Measurements from ENCODE around the gene NAGLU. TPM values are rescaled to one million over a fixed set of nuclear protein-coding genes. Genes with fewer than 3 reads are reported as not detected.

Gene NAGLU
- total RNA-seq, 5 donors from 2014 or later (not counting 1 experiment from before 2014, with no cell fraction given) = 13.2 to 35.1 (median 28.8) TPM

GRCh38 chr17:42577532-42578281 is 41.7 kb downstream of the NAGLU start, which contains the start of gene PSMC3IP:
Gene PSMC3IP (minus strand): TSS chr17:42577729. CDS start chr17:42577686, 43 bp downstream.
- Mint-ChIP-seq H3K4me1 (peaks cover 32 to 38% (median 36%) of the 10 kb centered on the region in 3 donors), H3K27me3 (no peaks in the 10 kb centered on the region), H3K36me3 (peaks cover 20% of the 10 kb centered on the region), H3K4me3 (peak within 1 kb of the TSS; percentile 88 to 99 (median 98)), H3K27ac (peak within 1 kb of the TSS; percentile 96 to 98), H3K9me3 (no peaks in the 10 kb centered on the region)
- peak within 1 kb of the TSS; percentile 40 for H3K27ac ChIP-seq (ENCODE audit: low read length)
- H3K4me1 ChIP-seq (ENCODE audit: control insufficient read depth in 1 of 2, extremely low read depth in 1 of 2, insufficient read depth in 2 of 2, low read length in 2 of 2) = peaks cover 5 to 20% of the 10 kb centered on the region in 2 experiments
- DNase-seq (peak; percentile 79 to 94 (median 87)), ATAC-seq (replicated peaks in 1 of 4) (peak; percentile 93 to 94 (median 93))
- CTCF ChIA-PET = interaction anchor here (0.6 to 3.6 kb wide), 29 partner anchors 7 to 889 kb away, joined by 3 to 22 read pairs (median 4); partner anchors contain the start of genes BECN1 (in 1 of the 2), CCR10 (in 1 of the 2), CNTD1 (in 1 of the 2) and COA3 (in 1 of the 2)
- peaks cover 18 to 48% of the 10 kb centered on the region in 2 donors for H3K36me3 ChIP-seq (ENCODE audit: control insufficient read depth in 2 of 2, extremely low read depth in 1 of 2, insufficient read depth in 1 of 2, low read length in 1 of 2)
- no peaks in the 10 kb centered on the region for H3K27me3 ChIP-seq (replicated peaks in 1 of 2; ENCODE audit: control insufficient read depth in 2 of 2, extremely low read depth in 1 of 2, insufficient read depth in 2 of 2, low read length in 1 of 2)
- WGBS (ENCODE audit: insufficient coverage) = under 1% methylated on average over 43 of the region's 52 CpGs
- no peaks in the 10 kb centered on the region for H3K9me3 ChIP-seq
- peak within 1 kb of the TSS; percentile 76 to 95 for H3K4me3 ChIP-seq (ENCODE audit: control insufficient read depth in 1 of 2, extremely low read depth in 1 of 2, low read length in 1 of 2)
- POLR2A ChIA-PET = interaction anchor here in 1 of 2 donors (0.6 kb wide), 1 partner anchor 32 kb away, joined by 4 read pairs; the partner anchor contains the start of genes RETREG3 and TUBG1

GRCh38 chr17:42578282-42578869 is 42.3 kb downstream of the NAGLU start:
- peak overlapping the region; percentile 76 to 95 for H3K4me3 ChIP-seq (ENCODE audit: control insufficient read depth in 1 of 2, extremely low read depth in 1 of 2, low read length in 1 of 2)
- H3K36me3 ChIP-seq (ENCODE audit: control insufficient read depth in 2 of 2, extremely low read depth in 1 of 2, insufficient read depth in 1 of 2, low read length in 1 of 2) = peaks cover 15 to 48% of the 10 kb centered on the region in 2 donors
- H3K4me3 Mint-ChIP-seq = peak overlapping the region; percentile 88 to 99 (median 98)
- H3K9me3 Mint-ChIP-seq = no peaks in the 10 kb centered on the region
- ChIA-PET POLR2A (interaction anchor here (0.6 to 0.7 kb wide), 3 partner anchors 31 to 744 kb away, joined by 3 to 4 read pairs (median 3); partner anchors contain the start of genes RETREG3 (in 1 of the 2) and TUBG1 (in 1 of the 2)), CTCF (interaction anchor here (0.5 to 3.6 kb wide), 29 partner anchors 8 to 890 kb away, joined by 3 to 22 read pairs (median 4); partner anchors contain the start of genes BECN1 (in 1 of the 2), CCR10 (in 1 of the 2), CNTD1 (in 1 of the 2) and COA3 (in 1 of the 2))
- H3K4me1 Mint-ChIP-seq = peaks cover 30 to 38% (median 36%) of the 10 kb centered on the region in 3 donors
- peak overlapping the region; percentile 40 for H3K27ac ChIP-seq (ENCODE audit: low read length)
- peak in 33 of 35 experiments; percentile 30 to 80 (median 59) for DNase-seq
- peaks cover 5 to 20% of the 10 kb centered on the region in 2 experiments for H3K4me1 ChIP-seq (ENCODE audit: control insufficient read depth in 1 of 2, extremely low read depth in 1 of 2, insufficient read depth in 2 of 2, low read length in 2 of 2)
- 0% methylated on average over 10 of the region's 20 CpGs for WGBS (ENCODE audit: insufficient coverage)
- peak; percentile 24 to 56 (median 46) for ATAC-seq (replicated peaks in 1 of 4)
- H3K27me3 ChIP-seq (replicated peaks in 1 of 2; ENCODE audit: control insufficient read depth in 2 of 2, extremely low read depth in 1 of 2, insufficient read depth in 2 of 2, low read length in 1 of 2) = no peaks in the 10 kb centered on the region
- H3K27me3 Mint-ChIP-seq = no peaks in the 10 kb centered on the region
- peak overlapping the region; percentile 96 to 98 for H3K27ac Mint-ChIP-seq
- no peaks in the 10 kb centered on the region for H3K9me3 ChIP-seq
- H3K36me3 Mint-ChIP-seq = peaks cover 19% of the 10 kb centered on the region

GRCh38 chr17:42579794-42580551 is 43.9 kb downstream of the NAGLU start:
- peaks cover 5 to 20% of the 10 kb centered on the region in 2 experiments for H3K4me1 ChIP-seq (ENCODE audit: control insufficient read depth in 1 of 2, extremely low read depth in 1 of 2, insufficient read depth in 2 of 2, low read length in 2 of 2)
- POLR2A ChIA-PET = no interaction called here
- H3K27ac Mint-ChIP-seq = peak overlapping the region in 1 of 2 donors; percentile 8
- no peaks in the 10 kb centered on the region for H3K9me3 Mint-ChIP-seq
- H3K4me1 Mint-ChIP-seq = peaks cover 29 to 38% (median 33%) of the 10 kb centered on the region in 3 donors
- H3K27me3 Mint-ChIP-seq = no peaks in the 10 kb centered on the region
- H3K27me3 ChIP-seq (replicated peaks in 1 of 2; ENCODE audit: control insufficient read depth in 2 of 2, extremely low read depth in 1 of 2, insufficient read depth in 2 of 2, low read length in 1 of 2) = no peaks in the 10 kb centered on the region
- no peaks in the 10 kb centered on the region for H3K9me3 ChIP-seq
- no peak overlapping the region for H3K4me3 ChIP-seq (ENCODE audit: control insufficient read depth in 1 of 2, extremely low read depth in 1 of 2, low read length in 1 of 2)
- 100% methylated on average over 1 of the region's 2 CpGs for WGBS (ENCODE audit: insufficient coverage)
- CTCF ChIA-PET = interaction anchor here (0.7 to 3.6 kb wide), 4 partner anchors 25 to 1297 kb away, joined by 3 to 22 read pairs (median 3); partner anchors contain the start of genes RETREG3 (in 1 of the 2) and TUBG1 (in 1 of the 2)
- ATAC-seq (replicated peaks in 1 of 4) (no peak), DNase-seq (no peak)
- peak overlapping the region in 1 of 3 donors; percentile 45 for H3K4me3 Mint-ChIP-seq
- peaks cover 18 to 52% of the 10 kb centered on the region in 2 donors for H3K36me3 ChIP-seq (ENCODE audit: control insufficient read depth in 2 of 2, extremely low read depth in 1 of 2, insufficient read depth in 1 of 2, low read length in 1 of 2)
- peaks cover 21% of the 10 kb centered on the region for H3K36me3 Mint-ChIP-seq
- no peak overlapping the region for H3K27ac ChIP-seq (ENCODE audit: low read length)

GRCh38 chr17:42581744-42582270 is 45.8 kb downstream of the NAGLU start:
- no peaks in the 10 kb centered on the region for H3K27me3 ChIP-seq (replicated peaks in 1 of 2; ENCODE audit: control insufficient read depth in 2 of 2, extremely low read depth in 1 of 2, insufficient read depth in 2 of 2, low read length in 1 of 2)
- peaks cover 5 to 19% of the 10 kb centered on the region in 2 experiments for H3K4me1 ChIP-seq (ENCODE audit: control insufficient read depth in 1 of 2, extremely low read depth in 1 of 2, insufficient read depth in 2 of 2, low read length in 2 of 2)
- no peaks in the 10 kb centered on the region for H3K9me3 Mint-ChIP-seq
- no peak overlapping the region for H3K4me3 ChIP-seq (ENCODE audit: control insufficient read depth in 1 of 2, extremely low read depth in 1 of 2, low read length in 1 of 2)
- peaks cover 23 to 26% (median 24%) of the 10 kb centered on the region in 3 donors for H3K4me1 Mint-ChIP-seq
- ATAC-seq (replicated peaks in 1 of 4) (no peak), DNase-seq (no peak)
- POLR2A ChIA-PET = interaction anchor here in 1 of 2 donors (0.6 kb wide), 2 partner anchors 13 to 840 kb away, joined by 4 to 5 read pairs; no protein-coding TSS in a partner anchor
- CTCF ChIA-PET = no interaction called here
- no peaks in the 10 kb centered on the region for H3K27me3 Mint-ChIP-seq
- H3K27ac Mint-ChIP-seq = no peak overlapping the region
- peaks cover 33% of the 10 kb centered on the region for H3K36me3 Mint-ChIP-seq
- no peak overlapping the region for H3K27ac ChIP-seq (ENCODE audit: low read length)
- H3K9me3 ChIP-seq = no peaks in the 10 kb centered on the region
- H3K36me3 ChIP-seq (ENCODE audit: control insufficient read depth in 2 of 2, extremely low read depth in 1 of 2, insufficient read depth in 1 of 2, low read length in 1 of 2) = peaks cover 25 to 69% of the 10 kb centered on the region in 2 donors
- WGBS (ENCODE audit: insufficient coverage) = 91% methylated on average over 6 of the region's 10 CpGs
- no peak overlapping the region for H3K4me3 Mint-ChIP-seq

- Histone ChIP-seq H3K27ac (ENCODE audit: low read length) (no peak overlapping the region), H3K9me3 (no peaks in the 10 kb centered on the region), H3K4me1 (ENCODE audit: control insufficient read depth in 1 of 2, extremely low read depth in 1 of 2, insufficient read depth in 2 of 2, low read length in 2 of 2) (no peaks in the 10 kb centered on the region), H3K36me3 (ENCODE audit: control insufficient read depth in 2 of 2, extremely low read depth in 1 of 2, insufficient read depth in 1 of 2, low read length in 1 of 2) (peaks cover 25 to 92% of the 10 kb centered on the region in 2 donors), H3K27me3 (replicated peaks in 1 of 2; ENCODE audit: control insufficient read depth in 2 of 2, extremely low read depth in 1 of 2, insufficient read depth in 2 of 2, low read length in 1 of 2) (no peaks in the 10 kb centered on the region), H3K4me3 (ENCODE audit: control insufficient read depth in 1 of 2, extremely low read depth in 1 of 2, low read length in 1 of 2) (no peak overlapping the region)
- peaks cover under 1 to 8% (median 3%) of the 10 kb centered on the region in 3 donors for H3K4me1 Mint-ChIP-seq
- H3K4me3 Mint-ChIP-seq = no peak overlapping the region
- 98% methylated on average over 7 of the region's 9 CpGs for WGBS (ENCODE audit: insufficient coverage)
- CTCF ChIA-PET = no interaction called here
- no peak overlapping the region for H3K27ac Mint-ChIP-seq
- no peaks in the 10 kb centered on the region for H3K9me3 Mint-ChIP-seq
- POLR2A ChIA-PET = interaction anchor here in 1 of 2 donors (0.6 kb wide), 1 partner anchor 27 kb away, joined by 5 read pairs; no protein-coding TSS in a partner anchor
- ATAC-seq (replicated peaks in 1 of 4) (no peak), DNase-seq (no peak)
- no peaks in the 10 kb centered on the region for H3K27me3 Mint-ChIP-seq
- peaks cover 50% of the 10 kb centered on the region for H3K36me3 Mint-ChIP-seq
Measured at GRCh38 chr17:42584880-42585279, 48.8 kb downstream of the NAGLU start.
